GM12891 (cell line): Measurements from ENCODE around the gene ELAVL4.
A peak's percentile ranks its signal among the peaks of the same experiment; 100 is the strongest.

ENCODE experiments used
- DNase-seq: peaks from one replicate; pipeline ENCODE4 v3.0.0; 2011; ENCODE audit warnings: low spot score; ENCODE audit not compliant: insufficient read length
- FAIRE-seq: peaks from 2 replicates; lab custom pipeline; 2011; peaks lifted over from hg19 to GRCh38; lab: Jason Lieb, UNC
- PAX5 ChIP-seq: IDR thresholded peaks from 2 replicates; pipeline ENCODE4 v1.6.1; 2011; ENCODE audit warnings: low read length, moderate library complexity, mild to moderate bottlenecking; ENCODE audit not compliant: insufficient read depth, severe bottlenecking
- POLR2A ChIP-seq: IDR thresholded peaks from 2 replicates; pipeline ENCODE4 v1.6.1; 2011; ENCODE audit warnings: low read depth, low read length, control low read depth
- POLR2AphosphoS5 ChIP-seq: IDR thresholded peaks from 2 replicates; pipeline ENCODE4 v1.6.1; 2011; ENCODE audit warnings: low read depth, low read length, control low read depth
- POU2F2 ChIP-seq: IDR thresholded peaks from 2 replicates; pipeline ENCODE4 v1.6.1; 2011; ENCODE audit warnings: low read depth, mild to moderate bottlenecking, control low read depth, low read length, moderate library complexity
- SPI1 ChIP-seq: IDR thresholded peaks from 2 replicates; pipeline ENCODE4 v1.6.1; 2011; ENCODE audit warnings: low read depth, low read length, control low read depth
- TAF1 ChIP-seq: IDR thresholded peaks from 2 replicates; pipeline ENCODE4 v1.6.1; 2011; ENCODE audit warnings: low read depth, low read length, control low read depth

The ELAVL4 gene

GRCh38 chr1:50214717-50215116 is 106.0 kb downstream of the ELAVL4 start:
- DNase-seq (no peak), FAIRE-seq (no peak)
- TF ChIP-seq TAF1 (no peak), POLR2A (no peak), PAX5 (no peak), POLR2AphosphoS5 (no peak)

GRCh38 chr1:50218344-50219120 is 109.8 kb downstream of the ELAVL4 start:
- DNase-seq (no peak), FAIRE-seq (no peak)
- TF ChIP-seq SPI1 (no peak), POLR2AphosphoS5 (no peak), POU2F2 (no peak), TAF1 (no peak), PAX5 (no peak), POLR2A (no peak)

GRCh38 chr1:50228871-50229384 is 120.2 kb downstream of the ELAVL4 start:
- FAIRE-seq, result no peak
- TF ChIP-seq POLR2AphosphoS5, result no peak
- TF ChIP-seq SPI1, result no peak
- no peak for TF ChIP-seq POLR2A
- TF ChIP-seq TAF1, result no peak
- TF ChIP-seq POU2F2, result no peak
- TF ChIP-seq PAX5, result no peak
- DNase-seq, result no peak

- DNase-seq (no peak), FAIRE-seq (no peak)
- TF ChIP-seq PAX5, result no peak
- no peak for TF ChIP-seq POLR2A
- TF ChIP-seq POU2F2, result no peak
- TF ChIP-seq TAF1, result no peak
- TF ChIP-seq SPI1, result no peak
- no peak for TF ChIP-seq POLR2AphosphoS5
Measured at GRCh38 chr1:50231209-50231608, 122.5 kb downstream of the ELAVL4 start.

- FAIRE-seq, result no peak
- TF ChIP-seq SPI1 (no peak), TAF1 (no peak), POLR2A (no peak), POLR2AphosphoS5 (no peak), POU2F2 (no peak), PAX5 (no peak)
- no peak for DNase-seq
Measured at GRCh38 chr1:50232336-50232735, 123.6 kb downstream of the ELAVL4 start.

GRCh38 chr1:50236656-50237055 is 127.9 kb downstream of the ELAVL4 start:
- no peak for TF ChIP-seq POLR2AphosphoS5
- no peak for TF ChIP-seq SPI1
- no peak for TF ChIP-seq POU2F2
- no peak for TF ChIP-seq TAF1
- no peak for TF ChIP-seq PAX5
- no peak for TF ChIP-seq POLR2A
- DNase-seq (no peak), FAIRE-seq (no peak)

- FAIRE-seq, result no peak
- TF ChIP-seq SPI1, result no peak
- no peak for TF ChIP-seq POU2F2
- no peak for TF ChIP-seq TAF1
- no peak for TF ChIP-seq POLR2A
- no peak for TF ChIP-seq POLR2AphosphoS5
- no peak for TF ChIP-seq PAX5
- no peak for DNase-seq
Measured at GRCh38 chr1:50237056-50237455, 128.3 kb downstream of the ELAVL4 start.

- FAIRE-seq (no peak), DNase-seq (no peak)
- TF ChIP-seq TAF1, result no peak
- TF ChIP-seq POLR2A, result no peak
- no peak for TF ChIP-seq POU2F2
- TF ChIP-seq POLR2AphosphoS5, result no peak
- no peak for TF ChIP-seq SPI1
- TF ChIP-seq PAX5, result no peak
Measured at GRCh38 chr1:50243939-50244338, 135.2 kb downstream of the ELAVL4 start.

GRCh38 chr1:50246869-50247268 is 138.1 kb downstream of the ELAVL4 start:
- no peak for FAIRE-seq
- TF ChIP-seq POLR2AphosphoS5, result no peak
- TF ChIP-seq POU2F2, result no peak
- no peak for TF ChIP-seq POLR2A
- no peak for TF ChIP-seq PAX5
- TF ChIP-seq TAF1, result no peak
- no peak for TF ChIP-seq SPI1
- DNase-seq, result no peak

GRCh38 chr1:50251702-50252101 is 143.0 kb downstream of the ELAVL4 start:
- TF ChIP-seq POU2F2 (peak; percentile 80; the same call in 1 of the 2 replicates), PAX5 (no peak)
- FAIRE-seq (no peak), DNase-seq (peak; percentile 17)
